Transverse colon (tissue), 4 donors: Measurements from ENCODE around the gene GALNT12. TPM values are rescaled to one million over a fixed set of nuclear protein-coding genes. Genes with fewer than 3 reads are reported as not detected.
A peak's percentile ranks its signal among the peaks of the same experiment; 100 is the strongest.

ENCODE experiments used
- DNase-seq: peaks from one replicate; pipeline ENCODE4 v3.0.0-alpha.2; 2019
- H3K27ac ChIP-seq, 4 donors: fragments of 200-600 bp; sonication (generic); 2 replicates each; pipeline ENCODE4 v1.5.1; 2016 to 2018; ENCODE audit warnings: inconsistent platforms in 4 of 4
- H3K27me3 ChIP-seq: fragments of 200-600 bp; sonication (generic); 2 replicates; pipeline ENCODE4 v1.5.1; 2017; ENCODE audit warnings: inconsistent platforms
- H3K36me3 ChIP-seq, 4 donors: fragments of 200-600 bp; sonication (generic); 2 replicates each; pipeline ENCODE4 v1.5.1; 2017 to 2019; ENCODE audit warnings: inconsistent platforms in 4 of 4
- H3K4me1 ChIP-seq, 4 donors: fragments of 200-600 bp; sonication (generic); 2 replicates each; pipeline ENCODE4 v1.5.1; 2017 to 2020; ENCODE audit warnings: inconsistent platforms in 4 of 4
- H3K4me3 ChIP-seq, 4 donors: fragments of 200-600 bp; sonication (generic); 1 replicate in 1 of 4; 2 replicates in 3 of 4; pipeline versions ENCODE4 v1.5.1 to v1.6.1; 2017 to 2019; ENCODE audit warnings: inconsistent platforms in 4 of 4
- H3K9me3 ChIP-seq, 2 donors: fragments of 200-600 bp; sonication (generic); 2 replicates each; pipeline ENCODE4 v1.5.1; 2017 to 2019; ENCODE audit warnings: inconsistent platforms in 2 of 2
- CTCF ChIP-seq, 5 experiments: fragments of 200-600 bp in 3 of 5; fragments of 450-650 bp in 2 of 5; sonication (generic) in 3 of 5; IDR thresholded peaks; 1 replicate in 2 of 5; 2 replicates in 3 of 5; pipeline ENCODE4 v1.5.1; 2016 to 2017; ENCODE audit warnings: antibody characterized with exemption in 5 of 5, inconsistent platforms in 3 of 5, mild to moderate bottlenecking in 2 of 5, moderate library complexity in 1 of 5
- EP300 ChIP-seq: sonication (generic); formaldehyde crosslinking; IDR thresholded peaks from one replicate; pipeline ENCODE4 v1.6.1; 2017; ENCODE audit warnings: antibody characterized with exemption, low read depth
- POLR2A ChIP-seq: fragments of 450-650 bp; IDR thresholded peaks from one replicate; pipeline ENCODE4 v1.6.1; 2016; ENCODE audit warnings: antibody characterized with exemption, mild to moderate bottlenecking, moderate library complexity
- POLR2AphosphoS5 ChIP-seq, 3 donors: sonication (generic); formaldehyde crosslinking; IDR thresholded peaks; one replicate each; pipeline ENCODE4 v1.6.1; 2016; ENCODE audit warnings: antibody characterized with exemption in 3 of 3
- WGBS, 2 donors: methylation state at CpG; one replicate each; pipeline ENCODE4 v1.1.5; 2018; ENCODE audit warnings: low coverage in 1 of 2; 5-methylcytosine and 5-hydroxymethylcytosine counted together
- in situ Hi-C, 4 donors: fragments of 200-750 bp; cut with MboI; loops; one replicate each; pipeline versions ENCODE4 v1.15.0 to v1.15.1; 2017; ENCODE audit warnings: low sequenced_read_pairs in 3 of 4, low pct_ligation_motif_present in 1 of 4, low pct_unique_long_range_greater_than_20kb in 1 of 4
- intact Hi-C: fragments of 100-400 bp; cut with DNase I; formaldehyde crosslinking; loops from one replicate; pipeline ENCODE4 v1.15.1; 2023; ENCODE audit warnings: low total_unique reads
- total RNA-seq, 4 donors: library from RNA; depleted of rRNA; stranded (reverse); fragments of >200 nt; gene quantifications; one replicate each; pipeline ENCODE4 v1.1.0, GENCODE V29; 2016

GALNT12 gene
- total RNA-seq, 4 donors from 2014 or later = 79.7 to 174 (median 120) TPM

- WGBS, 2 donors = 64 to 69% methylated on average over 7 to 9 of the region's 9 CpGs
- peak overlapping the region in 2 of 4 donors; percentile 56 to 94 for H3K4me3 ChIP-seq
Measured at GRCh38 chr9:98809311-98810101, 2.0 kb downstream of the GALNT12 start.

GRCh38 chr9:98810102-98810842 is 2.8 kb downstream of the GALNT12 start:
- intact Hi-C loops = no loop called here
- no peak for DNase-seq
- Histone ChIP-seq H3K4me3 (no peak overlapping the region), H3K4me1 (peaks cover 14 to 57% (median 47%) of the 10 kb centered on the region in 4 donors), H3K27ac (peak overlapping the region; percentile 82 to 89 (median 88)), H3K36me3 (no peaks in the 10 kb centered on the region), H3K9me3 (no peaks in the 10 kb centered on the region), H3K27me3 (no peaks in the 10 kb centered on the region)
- in situ Hi-C loops = no loop called here
- TF ChIP-seq CTCF (IDR thresholded peaks at IDR 0.05) (no peak), POLR2AphosphoS5 (IDR thresholded peaks at IDR 0.05) (no peak), POLR2A (no peak), EP300 (no peak)
- WGBS, 2 donors = 46 to 60% methylated on average over 2 to 3 of the region's 3 CpGs

More at GRCh38 chr9:98809311-98810101, 2.0 kb downstream of the GALNT12 start:
- in situ Hi-C loops = no loop called here
- Histone ChIP-seq H3K36me3 (no peaks in the 10 kb centered on the region), H3K9me3 (no peaks in the 10 kb centered on the region), H3K27me3 (no peaks in the 10 kb centered on the region), H3K4me1 (peaks cover 18 to 64% (median 53%) of the 10 kb centered on the region in 4 donors), H3K27ac (peak overlapping the region; percentile 82 to 89 (median 88))
- TF ChIP-seq POLR2AphosphoS5 (IDR thresholded peaks at IDR 0.05) (no peak), POLR2A (no peak), EP300 (no peak), CTCF (IDR thresholded peaks at IDR 0.05) (no peak)
- intact Hi-C loops = no loop called here
- DNase-seq = peak; percentile 39

GRCh38 chr9:98811051-98811650 is 3.7 kb downstream of the GALNT12 start:
- intact Hi-C loops (no loop called here), in situ Hi-C loops (no loop called here)
- no peaks in the 10 kb centered on the region for H3K36me3 ChIP-seq
- H3K4me1 ChIP-seq = peaks cover 11 to 49% (median 40%) of the 10 kb centered on the region in 4 donors
- no peak overlapping the region for H3K4me3 ChIP-seq
- H3K27me3 ChIP-seq = no peaks in the 10 kb centered on the region
- DNase-seq = no peak
- TF ChIP-seq CTCF (IDR thresholded peaks at IDR 0.05) (no peak), POLR2A (no peak), EP300 (no peak), POLR2AphosphoS5 (IDR thresholded peaks at IDR 0.05) (no peak)
- H3K27ac ChIP-seq = peak overlapping the region in 3 of 4 donors; percentile 82 to 89 (median 88)
- WGBS, 2 donors = 47 to 70% methylated on average over 2 of the region's 2 CpGs
- no peaks in the 10 kb centered on the region for H3K9me3 ChIP-seq

GRCh38 chr9:98815391-98815951 is 8.0 kb downstream of the GALNT12 start:
- Histone ChIP-seq H3K27me3 (no peaks in the 10 kb centered on the region), H3K27ac (no peak overlapping the region), H3K9me3 (no peaks in the 10 kb centered on the region), H3K36me3 (no peaks in the 10 kb centered on the region), H3K4me3 (no peak overlapping the region), H3K4me1 (peaks cover 1 to 13% (median 4%) of the 10 kb centered on the region in 4 donors)
- in situ Hi-C loops = no loop called here
- 85 to 95% methylated on average over 5 to 6 of the region's 6 CpGs for WGBS, 2 donors
- no peak for TF ChIP-seq CTCF (IDR thresholded peaks at IDR 0.05)
- TF ChIP-seq POLR2A = no peak
- TF ChIP-seq POLR2AphosphoS5 (IDR thresholded peaks at IDR 0.05) = no peak
- no peak for TF ChIP-seq EP300
- no peak for DNase-seq
- intact Hi-C loops = no loop called here
